HG02571 (cell line): ENCODE data around the gene CSF1R.
"Not testable (repeated sequence)": the region's sequence is repeated elsewhere in the genome, so short reads cannot be mapped to it uniquely, and the experiment has no call there.

Experiments
- ATAC-seq: cut with Tn5 transposase; IDR thresholded peaks from one replicate; pipeline ENCODE4 v1.9.1; 2021; ENCODE audit warnings: mild to moderate bottlenecking, moderate library complexity; ENCODE audit not compliant: unreplicated experiment

CSF1R gene

GRCh38 chr5:150105928-150106615 lies 19.7 kb upstream of the CSF1R start:
- no peak for ATAC-seq

DNA sequence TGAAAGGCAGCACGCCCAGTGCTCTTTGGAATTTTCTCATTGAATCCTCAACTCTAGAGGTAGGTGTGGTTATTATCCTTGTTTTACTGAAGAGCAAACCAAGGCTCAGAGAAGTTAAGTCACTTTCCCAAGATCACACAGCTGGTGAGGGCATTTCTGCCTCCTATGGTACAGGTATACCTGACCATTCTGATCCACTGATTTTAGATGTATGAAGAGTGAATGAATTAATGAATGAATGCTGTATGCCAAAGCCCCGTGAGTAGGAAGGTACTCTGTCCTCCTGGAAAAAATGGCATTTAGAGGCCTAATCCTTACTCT lies 18.2 kb upstream of the CSF1R start:
- ATAC-seq: no peak

GRCh38 chr5:150103678-150104549 lies 17.6 kb upstream of the CSF1R start:
- no peak for ATAC-seq

DNA sequence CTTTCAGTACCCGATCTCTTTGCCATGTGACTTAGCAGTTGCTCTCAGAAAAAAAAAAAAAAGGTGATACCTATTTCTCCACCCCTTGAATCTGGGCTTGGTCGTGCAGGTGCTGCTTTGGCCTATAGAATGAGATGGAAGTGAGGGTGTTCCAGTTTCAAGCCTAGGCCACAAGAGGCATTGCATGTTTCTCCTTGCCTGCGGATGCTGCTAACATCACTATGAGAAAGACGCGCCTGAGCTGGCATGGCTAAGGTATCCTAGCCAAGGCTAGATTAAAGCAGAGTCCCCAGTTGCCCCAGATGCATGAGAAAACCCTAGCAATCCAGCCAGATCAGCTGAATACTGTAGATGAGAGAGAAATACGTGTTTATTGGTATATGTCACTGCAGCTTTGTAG lies 14.7 kb upstream of the CSF1R start:
- ATAC-seq: no peak

- no peak for ATAC-seq
Measured at GRCh38 chr5:150097152-150097551, 10.8 kb upstream of the CSF1R start.

DNA sequence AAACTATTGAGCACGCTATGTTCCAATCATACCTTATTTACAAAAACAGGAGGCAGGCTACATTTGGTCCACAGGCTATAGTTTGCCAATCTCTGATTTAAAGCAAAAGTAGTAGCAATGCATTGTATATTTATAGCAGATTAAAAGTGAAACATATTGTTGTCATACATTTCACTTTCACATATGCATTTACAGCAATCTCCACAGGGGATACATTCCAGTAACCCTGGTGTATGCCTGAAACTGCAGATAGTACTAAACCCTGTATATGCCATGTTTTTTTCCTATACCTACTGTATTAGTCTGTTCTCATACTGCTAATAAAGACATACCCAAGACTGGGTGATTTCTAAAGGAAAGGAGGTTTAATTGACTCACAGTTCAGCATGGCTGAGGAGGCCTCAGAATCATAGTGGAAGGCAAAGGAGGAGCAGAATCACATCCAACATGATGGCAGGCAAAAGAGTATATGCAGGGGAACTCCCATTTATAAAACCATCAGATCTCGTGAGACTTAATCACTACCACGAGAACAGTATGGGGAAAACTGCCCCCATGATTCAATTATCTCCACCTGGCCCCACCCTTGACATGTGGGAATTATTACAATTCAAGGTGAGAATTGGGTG lies 5.9 kb upstream of the CSF1R start:
- ATAC-seq: no peak

DNA sequence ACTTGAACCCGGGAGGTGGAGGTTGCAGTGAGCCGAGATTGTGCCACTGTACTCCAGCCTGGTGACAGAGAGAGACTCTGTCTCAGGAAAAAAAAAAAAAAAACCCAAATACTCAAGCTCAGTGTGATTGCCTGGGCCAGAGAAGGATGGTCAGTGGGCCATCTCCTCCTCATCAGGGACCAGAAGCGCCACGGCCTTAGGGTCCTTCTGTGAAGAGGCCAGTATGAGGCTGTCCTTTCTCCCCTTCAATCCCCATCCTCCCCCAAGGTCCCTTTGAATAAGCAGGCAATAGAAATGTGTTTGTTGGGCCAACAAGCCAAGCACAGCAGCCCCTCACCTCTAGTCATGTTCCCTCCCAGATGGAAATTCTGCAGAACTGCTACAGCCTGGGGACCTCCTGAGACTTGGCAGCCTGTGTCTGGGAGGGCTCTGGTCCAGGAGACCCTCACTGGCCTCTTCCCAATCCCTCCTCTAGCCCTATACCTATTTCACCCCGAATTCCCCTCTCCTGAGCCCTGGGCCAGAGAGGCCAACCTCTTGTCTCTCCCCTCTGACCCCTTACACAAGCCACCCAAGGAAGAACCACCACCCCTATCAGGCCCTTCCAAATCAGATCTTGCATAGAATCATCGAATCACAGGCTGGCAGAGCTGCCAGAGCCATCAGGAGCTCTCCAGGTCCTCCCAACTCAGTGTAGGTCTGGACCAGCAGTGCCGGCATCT lies 1.0 kb downstream of the CSF1R start:
- ATAC-seq: no peak

DNA sequence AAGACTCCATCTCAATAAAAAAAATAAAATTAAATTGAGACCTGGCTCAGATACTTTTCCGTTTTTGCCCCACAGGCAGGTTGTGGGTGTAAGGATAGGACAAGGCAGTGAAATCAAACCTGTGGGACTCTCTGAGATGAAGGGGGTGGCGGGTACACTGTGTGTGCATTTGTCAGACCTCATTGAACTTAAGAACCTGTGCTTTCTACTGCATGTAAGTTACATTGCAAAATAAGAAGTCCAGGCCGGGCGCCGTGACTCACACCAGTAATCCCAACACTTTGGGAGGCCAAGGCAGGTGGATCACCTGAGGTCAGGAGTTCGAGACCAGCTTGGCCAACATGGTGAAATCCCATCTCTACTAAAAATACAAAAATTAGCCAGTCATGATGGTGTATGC lies 1.6 kb downstream of the CSF1R start:
- ATAC-seq: not testable (repeated sequence)

GRCh38 chr5:150082889-150083288 lies 3.5 kb downstream of the CSF1R start:
- no peak for ATAC-seq

- ATAC-seq: no peak
Measured at GRCh38 chr5:150082374-150082773, 4.0 kb downstream of the CSF1R start.

- ATAC-seq: peak; percentile 79
Measured at GRCh38 chr5:150081541-150082283, 4.6 kb downstream of the CSF1R start.

DNA sequence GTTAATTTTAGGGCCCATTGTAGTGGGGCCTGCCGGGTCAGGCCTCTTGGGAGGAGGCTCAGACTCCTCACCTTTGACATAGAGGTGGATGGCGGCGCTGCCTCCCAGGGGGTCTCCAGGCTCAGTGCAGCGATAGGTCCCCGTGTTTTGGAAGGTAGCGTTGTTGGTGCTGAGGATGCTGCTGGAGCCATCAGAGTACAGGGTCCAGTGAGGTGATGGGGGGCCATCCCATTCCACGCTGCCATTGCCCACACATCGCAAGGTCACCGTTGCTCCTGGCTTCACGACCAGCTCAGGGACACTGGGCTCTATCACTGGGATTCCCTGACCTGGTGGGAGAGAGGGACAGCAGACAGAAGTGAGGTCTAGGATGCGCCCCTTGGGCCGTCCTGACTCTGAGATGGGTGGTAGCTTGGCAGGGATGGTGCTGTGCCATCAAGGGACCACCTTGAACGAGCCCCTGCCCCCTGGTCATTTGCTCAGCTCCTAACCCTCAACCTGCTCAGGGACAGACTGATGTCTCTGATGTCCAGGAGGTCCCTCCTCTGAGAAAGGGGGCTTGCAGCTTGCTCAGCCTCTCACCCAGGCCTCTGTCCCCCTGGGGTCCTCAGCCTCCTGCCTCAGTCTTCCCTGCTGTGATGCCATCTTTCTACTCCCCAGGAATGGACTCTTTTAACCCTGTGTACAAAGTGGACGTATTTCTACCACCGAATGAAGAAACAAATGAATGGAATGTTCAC lies 5.5 kb downstream of the CSF1R start:
- ATAC-seq: no peak

DNA sequence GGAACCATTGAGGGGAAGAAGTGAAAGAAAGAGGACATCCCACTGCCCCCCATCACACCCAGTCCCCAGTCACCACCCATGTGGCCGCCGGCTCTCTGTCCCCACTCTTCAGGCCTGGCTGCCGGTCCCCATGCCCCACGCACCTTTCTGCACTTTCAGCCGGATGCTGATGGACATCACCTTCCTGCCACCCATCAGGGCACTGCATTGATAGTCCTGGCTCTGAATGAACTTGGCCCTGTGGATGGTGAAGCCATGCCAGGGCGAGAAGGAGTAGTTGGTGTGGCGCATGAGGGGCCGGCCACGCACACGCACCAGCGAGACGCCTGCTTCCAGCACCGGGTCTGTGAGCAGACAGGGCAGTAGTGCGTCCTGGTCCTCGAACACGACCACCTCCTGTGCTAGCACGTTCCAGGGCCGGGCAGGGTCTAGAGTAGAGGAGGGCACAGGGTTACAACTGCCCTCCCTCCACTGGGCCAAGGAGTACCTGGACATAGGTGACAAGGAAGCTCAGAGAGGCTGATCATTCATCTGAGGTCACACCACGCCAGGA lies 6.4 kb downstream of the CSF1R start:
- no peak for ATAC-seq

DNA sequence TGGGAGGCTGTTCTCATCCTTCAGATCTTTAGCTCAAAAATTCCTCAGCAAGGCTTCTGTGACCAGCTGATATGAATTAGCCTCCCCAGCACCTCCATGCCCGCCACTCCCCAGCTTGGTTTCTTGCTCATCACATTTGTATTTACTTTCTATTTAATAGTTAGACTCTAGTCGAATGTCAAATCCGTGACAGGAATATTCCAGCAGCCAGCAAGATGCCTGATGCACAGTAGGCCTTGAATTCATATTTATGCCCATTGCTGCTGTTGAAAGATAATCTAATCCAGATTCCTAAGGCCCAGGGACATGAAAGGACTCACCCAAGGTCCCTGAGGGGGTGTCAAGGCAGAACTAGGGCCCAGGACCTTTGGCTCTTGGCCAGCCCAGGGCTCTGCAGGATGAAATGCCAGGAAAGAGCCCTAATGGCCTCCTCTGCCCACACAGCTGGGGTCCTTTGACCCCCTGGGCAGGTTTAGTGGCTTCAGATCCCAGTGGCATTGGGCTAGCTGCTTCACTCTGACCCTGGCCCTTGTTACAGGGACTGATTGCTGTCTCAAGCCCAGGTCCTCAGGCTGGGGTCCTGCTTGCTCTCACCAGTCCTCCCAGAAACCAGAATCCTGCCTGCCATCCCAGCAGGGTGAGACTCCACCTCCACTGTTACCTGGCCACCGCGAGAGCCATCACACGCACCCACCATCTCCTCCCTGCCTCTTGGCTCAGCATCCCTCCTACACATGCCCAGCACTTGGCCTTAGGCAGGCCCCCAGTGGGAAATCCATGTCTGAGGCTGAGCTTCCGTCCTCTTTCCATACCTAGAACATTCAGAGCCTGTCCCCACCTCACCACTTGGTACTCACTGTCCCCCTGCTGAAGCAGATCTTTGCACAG lies 7.3 kb downstream of the CSF1R start:
- ATAC-seq: no peak

- ATAC-seq: no peak
Measured at GRCh38 chr5:150077996-150078801, 8.2 kb downstream of the CSF1R start.

DNA sequence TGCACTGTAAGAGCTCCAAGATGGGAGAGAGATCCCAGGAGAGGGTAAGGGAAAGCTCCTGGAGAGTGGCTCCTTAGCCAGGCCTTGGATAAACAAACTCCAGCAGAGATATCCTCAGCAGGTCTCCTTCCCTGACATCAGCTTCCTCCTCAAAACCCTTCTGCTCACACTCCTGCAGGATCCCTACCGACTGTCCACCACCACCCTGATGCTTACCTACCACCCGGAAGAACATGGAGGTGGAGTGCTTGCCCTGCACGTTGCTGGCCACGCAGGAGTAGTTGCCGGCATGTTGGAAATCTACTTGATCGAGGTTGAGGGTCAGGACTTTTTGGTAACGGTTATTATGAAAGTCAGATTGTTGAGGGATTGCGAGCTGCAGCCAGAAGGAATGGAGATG lies 9.3 kb downstream of the CSF1R start:
- ATAC-seq: no peak

- ATAC-seq: no peak
Measured at GRCh38 chr5:150075806-150076205, 10.5 kb downstream of the CSF1R start.

DNA sequence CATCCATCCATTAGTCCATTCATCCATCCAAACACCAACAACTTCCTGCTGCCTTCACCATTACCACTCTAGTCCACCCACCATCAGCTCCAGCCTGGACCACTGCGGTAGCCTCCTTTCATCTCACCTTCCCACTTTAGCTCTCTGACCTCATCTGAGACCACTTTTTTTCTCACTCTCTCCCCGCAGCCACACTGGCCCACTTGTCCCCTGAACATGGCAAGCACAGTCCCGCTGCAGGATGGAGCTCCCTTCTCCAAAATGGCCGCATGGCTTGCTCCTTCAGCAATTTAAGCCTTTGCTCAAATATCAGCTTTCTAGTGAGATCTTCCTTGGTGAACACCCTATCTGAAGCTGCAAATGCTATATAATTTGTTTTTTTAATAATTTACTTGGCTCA lies 11.1 kb downstream of the CSF1R start:
- ATAC-seq: no peak
